CD8-positive, alpha-beta memory T cell (primary cell): Measurements from ENCODE around the gene CHD5. TPM values are rescaled to one million over a fixed set of nuclear protein-coding genes. Genes with fewer than 3 reads are reported as not detected.
A peak's percentile ranks its signal among the peaks of the same experiment; 100 is the strongest.

Source experiments
- CTCF ChIA-PET: fragments of 350-600 bp; sonication (Branson Sonifier 250); formaldehyde crosslinking; loops from one replicate; lab custom pipeline; 2021; ENCODE audit warnings: antibody characterized with exemption; lab: Charles Lee
- POLR2A ChIA-PET: fragments of 350-600 bp; sonication (Branson Sonifier 250); formaldehyde crosslinking; loops from one replicate; lab custom pipeline; 2021; ENCODE audit warnings: antibody characterized with exemption; lab: Charles Lee
- DNase-seq, 5 donors: peaks; one replicate each; pipeline versions ENCODE4 v3.0.0 to v3.0.0-alpha.2; 2020 to 2022; ENCODE audit warnings: mixed read lengths in 1 of 5
- H3K27ac ChIP-seq: one replicate; pipeline ENCODE4 v1.7.0; 2013; ENCODE audit warnings: low read depth, mild to moderate bottlenecking, low read length, moderate library complexity
- H3K27me3 ChIP-seq: 2 replicates; pipeline ENCODE4 v1.7.0; 2013; ENCODE audit warnings: low read length, mild to moderate bottlenecking; ENCODE audit not compliant: insufficient read depth, poor library complexity, severe bottlenecking
- H3K36me3 ChIP-seq: 2 replicates; pipeline ENCODE4 v1.7.0; 2013; ENCODE audit warnings: mild to moderate bottlenecking, low read length, moderate library complexity; ENCODE audit not compliant: insufficient read depth
- H3K4me1 ChIP-seq: 2 replicates; pipeline ENCODE4 v1.7.0; 2013; ENCODE audit warnings: mild to moderate bottlenecking, low read length, moderate library complexity; ENCODE audit not compliant: insufficient read depth
- H3K4me3 ChIP-seq: 2 replicates; pipeline ENCODE4 v1.7.0; 2013; ENCODE audit warnings: mild to moderate bottlenecking, low read length
- H3K9me3 ChIP-seq: 2 replicates; pipeline ENCODE4 v1.7.0; 2013; ENCODE audit warnings: mild to moderate bottlenecking, low read length
- H3K27ac Mint-ChIP-seq, 8 donors: one replicate each; pipeline ENCODE4 v1.8.0; 2020 to 2021; ENCODE audit warnings: mixed read lengths in 8 of 8, mild to moderate bottlenecking in 6 of 8, inconsistent platforms in 3 of 8, moderate library complexity in 3 of 8
- H3K27me3 Mint-ChIP-seq, 2 donors: one replicate each; pipeline ENCODE4 v1.8.0; 2020 to 2021; ENCODE audit warnings: mixed read lengths in 2 of 2, mild to moderate bottlenecking in 1 of 2, moderate library complexity in 1 of 2
- H3K36me3 Mint-ChIP-seq, 3 donors: one replicate each; pipeline ENCODE4 v1.8.0; 2020 to 2021; ENCODE audit warnings: mixed read lengths in 3 of 3, inconsistent platforms in 1 of 3, mild to moderate bottlenecking in 1 of 3
- H3K4me1 Mint-ChIP-seq, 3 donors: one replicate each; pipeline ENCODE4 v1.8.0; 2020 to 2021; ENCODE audit warnings: mixed read lengths in 3 of 3, inconsistent platforms in 1 of 3, mild to moderate bottlenecking in 1 of 3
- H3K4me3 Mint-ChIP-seq, 7 donors: one replicate each; pipeline ENCODE4 v1.8.0; 2020 to 2021; ENCODE audit warnings: mixed read lengths in 7 of 7, mild to moderate bottlenecking in 6 of 7, moderate library complexity in 4 of 7, inconsistent platforms in 2 of 7
- H3K9me3 Mint-ChIP-seq, 5 donors: one replicate each; pipeline ENCODE4 v1.8.0; 2020 to 2022; ENCODE audit warnings: mixed read lengths in 5 of 5, mild to moderate bottlenecking in 3 of 5, moderate library complexity in 2 of 5, inconsistent platforms in 1 of 5
- polyA plus RNA-seq: library from polyadenylated mRNA; unstranded; fragments of 300-500 nt; fragmentation: Illumina TruSeq; gene quantifications from one replicate; pipeline ENCODE4 v1.2.3, GENCODE V29; 2021
- total RNA-seq, 2 experiments: library from RNA; stranded (reverse); gene quantifications; one replicate each; pipeline ENCODE4 v1.2.3, GENCODE V29; 2021

The CHD5 gene
- total and polyA plus RNA-seq, 3 experiments from 2014 or later, result 0.61 to 0.82 TPM; not detected in 1

- H3K4me3 ChIP-seq, result no peak overlapping the region
- CTCF ChIA-PET, result interaction anchor here (1.0 to 1.3 kb wide), 2 partner anchors 8 to 37 kb away, joined by 3 read pairs; no protein-coding TSS in a partner anchor
- peak overlapping the region; percentile 0 for H3K27ac ChIP-seq
- no peak for DNase-seq
- Mint-ChIP-seq H3K27ac (no peak overlapping the region), H3K4me3 (peak overlapping the region in 2 of 7 donors; percentile 27 to 43), H3K27me3 (peaks cover 4 to 12% of the 10 kb centered on the region in 2 donors), H3K9me3 (no peaks in the 10 kb centered on the region), H3K4me1 (peaks cover 0 to 17% (median 4%) of the 10 kb centered on the region in 3 donors), H3K36me3 (no peaks in the 10 kb centered on the region)
- H3K27me3 ChIP-seq, result peaks cover 12% of the 10 kb centered on the region
- peaks cover 12% of the 10 kb centered on the region for H3K4me1 ChIP-seq
- no peaks in the 10 kb centered on the region for H3K36me3 ChIP-seq
- POLR2A ChIA-PET, result no interaction called here
- no peaks in the 10 kb centered on the region for H3K9me3 ChIP-seq
Observed at GRCh38 chr1:6207921-6208320, 27.8 kb upstream of the CHD5 start.

GRCh38 chr1:6207075-6207885 is 27.2 kb upstream of the CHD5 start:
- no peak overlapping the region for H3K4me3 ChIP-seq
- H3K27me3 Mint-ChIP-seq, result peaks cover 4 to 12% of the 10 kb centered on the region in 2 donors
- H3K4me1 ChIP-seq, result peaks cover 12% of the 10 kb centered on the region
- H3K4me3 Mint-ChIP-seq, result peak overlapping the region in 6 of 7 donors; percentile 20 to 87 (median 48)
- ChIA-PET POLR2A (no interaction called here), CTCF (interaction anchor here (0.8 to 1.3 kb wide), 3 partner anchors 16 to 577 kb away, joined by 3 read pairs; no protein-coding TSS in a partner anchor)
- peak overlapping the region; percentile 0 for H3K27ac ChIP-seq
- no peak for DNase-seq
- H3K27ac Mint-ChIP-seq, result no peak overlapping the region
- peaks cover 0 to 17% (median 4%) of the 10 kb centered on the region in 3 donors for H3K4me1 Mint-ChIP-seq
- H3K9me3 Mint-ChIP-seq, result no peaks in the 10 kb centered on the region
- no peaks in the 10 kb centered on the region for H3K36me3 Mint-ChIP-seq
- H3K36me3 ChIP-seq, result no peaks in the 10 kb centered on the region
- H3K9me3 ChIP-seq, result no peaks in the 10 kb centered on the region
- peaks cover 12% of the 10 kb centered on the region for H3K27me3 ChIP-seq

GRCh38 chr1:6206520-6206855 is 26.4 kb upstream of the CHD5 start:
- peaks cover 0 to 17% (median 4%) of the 10 kb centered on the region in 3 donors for H3K4me1 Mint-ChIP-seq
- DNase-seq, result no peak
- no peaks in the 10 kb centered on the region for H3K36me3 ChIP-seq
- H3K4me3 Mint-ChIP-seq, result peak overlapping the region; percentile 20 to 87 (median 63)
- H3K9me3 ChIP-seq, result no peaks in the 10 kb centered on the region
- H3K4me1 ChIP-seq, result peaks cover 12% of the 10 kb centered on the region
- no peak overlapping the region for H3K27ac Mint-ChIP-seq
- no peaks in the 10 kb centered on the region for H3K36me3 Mint-ChIP-seq
- no peak overlapping the region for H3K27ac ChIP-seq
- CTCF ChIA-PET, result interaction anchor here (0.8 to 1.0 kb wide), 2 partner anchors 15 to 578 kb away, joined by 3 read pairs; no protein-coding TSS in a partner anchor
- peaks cover 12% of the 10 kb centered on the region for H3K27me3 ChIP-seq
- no peaks in the 10 kb centered on the region for H3K9me3 Mint-ChIP-seq
- H3K27me3 Mint-ChIP-seq, result peaks cover 4 to 12% of the 10 kb centered on the region in 2 donors
- POLR2A ChIA-PET, result interaction anchor here (0.5 kb wide), 1 partner anchor 435 kb away, joined by 3 read pairs; no protein-coding TSS in a partner anchor
- H3K4me3 ChIP-seq, result peak overlapping the region; percentile 47

- ChIA-PET POLR2A (interaction anchor here (0.5 kb wide), 1 partner anchor 435 kb away, joined by 3 read pairs; no protein-coding TSS in a partner anchor), CTCF (interaction anchor here (0.8 to 1.0 kb wide), 2 partner anchors 14 to 579 kb away, joined by 3 read pairs; no protein-coding TSS in a partner anchor)
- peaks cover 12% of the 10 kb centered on the region for H3K27me3 ChIP-seq
- Mint-ChIP-seq H3K4me1 (peaks cover 2 to 19% (median 4%) of the 10 kb centered on the region in 3 donors), H3K27me3 (peaks cover 4 to 12% of the 10 kb centered on the region in 2 donors), H3K27ac (peak within 1 kb of the TSS in 1 of 8 donors; percentile 40), H3K4me3 (peak within 1 kb of the TSS; percentile 70 to 92 (median 73)), H3K36me3 (no peaks in the 10 kb centered on the region), H3K9me3 (no peaks in the 10 kb centered on the region)
- H3K4me1 ChIP-seq, result peaks cover 12% of the 10 kb centered on the region
- peak in 4 of 5 donors; percentile 27 to 61 (median 46) for DNase-seq
- H3K36me3 ChIP-seq, result no peaks in the 10 kb centered on the region
- no peaks in the 10 kb centered on the region for H3K9me3 ChIP-seq
- peak within 1 kb of the TSS; percentile 47 for H3K4me3 ChIP-seq
- peak within 1 kb of the TSS; percentile 73 for H3K27ac ChIP-seq
Observed at GRCh38 chr1:6205849-6206519, 25.9 kb upstream of the CHD5 start, which contains the start of gene RNF207. Gene RNF207 (plus strand): TSS chr1:6206119. CDS start chr1:6206536, 417 bp downstream.

GRCh38 chr1:6202256-6202655 is 22.1 kb upstream of the CHD5 start:
- H3K4me3 Mint-ChIP-seq, result peak overlapping the region in 1 of 7 donors; percentile 68
- POLR2A ChIA-PET, result no interaction called here
- DNase-seq, result no peak
- Histone ChIP-seq H3K4me1 (peaks cover 36% of the 10 kb centered on the region), H3K27me3 (peaks cover 12% of the 10 kb centered on the region), H3K9me3 (no peaks in the 10 kb centered on the region), H3K4me3 (no peak overlapping the region), H3K36me3 (no peaks in the 10 kb centered on the region), H3K27ac (no peak overlapping the region)
- CTCF ChIA-PET, result interaction anchor here (0.9 kb wide), 1 partner anchor 88 kb away, joined by 3 read pairs; no protein-coding TSS in a partner anchor
- peaks cover 0 to 16% (median 7%) of the 10 kb centered on the region in 3 donors for H3K36me3 Mint-ChIP-seq
- H3K27ac Mint-ChIP-seq, result peak overlapping the region in 2 of 8 donors; percentile 83 to 87
- no peaks in the 10 kb centered on the region for H3K9me3 Mint-ChIP-seq
- H3K27me3 Mint-ChIP-seq, result peaks cover 4 to 5% of the 10 kb centered on the region in 2 donors
- peaks cover 34 to 50% (median 35%) of the 10 kb centered on the region in 3 donors for H3K4me1 Mint-ChIP-seq

GRCh38 chr1:6200188-6200809 is 20.2 kb upstream of the CHD5 start:
- peaks cover 41 to 58% (median 48%) of the 10 kb centered on the region in 3 donors for H3K4me1 Mint-ChIP-seq
- H3K36me3 Mint-ChIP-seq, result peaks cover 0 to 31% (median 13%) of the 10 kb centered on the region in 3 donors
- ChIA-PET CTCF (interaction anchor here (0.7 to 1.1 kb wide), 2 partner anchors 8 to 47 kb away, joined by 3 read pairs; no protein-coding TSS in a partner anchor), POLR2A (no interaction called here)
- peak overlapping the region; percentile 86 to 98 (median 88) for H3K4me3 Mint-ChIP-seq
- Histone ChIP-seq H3K4me1 (peaks cover 42% of the 10 kb centered on the region), H3K27ac (peak overlapping the region; percentile 78), H3K4me3 (peak overlapping the region; percentile 57), H3K9me3 (no peaks in the 10 kb centered on the region), H3K27me3 (peaks cover 4% of the 10 kb centered on the region), H3K36me3 (peaks cover 13% of the 10 kb centered on the region)
- H3K27ac Mint-ChIP-seq, result peak overlapping the region; percentile 37 to 97 (median 94)
- H3K9me3 Mint-ChIP-seq, result no peaks in the 10 kb centered on the region
- no peaks in the 10 kb centered on the region for H3K27me3 Mint-ChIP-seq
- DNase-seq, result no peak
